NOMO-1 treated with DMSO at 0.1 percent for 48 hours (cell line): ENCODE data around the gene ADAMTS2.
"Not testable (repeated sequence)": the region's sequence is repeated elsewhere in the genome, so short reads cannot be mapped to it uniquely, and the experiment has no call there.

Experiments
- DNase-seq: peaks from one replicate; lab custom pipeline; 2025; ENCODE audit not compliant: unreplicated experiment; lab: John Stamatoyannopoulos, UW

The ADAMTS2 gene

DNA sequence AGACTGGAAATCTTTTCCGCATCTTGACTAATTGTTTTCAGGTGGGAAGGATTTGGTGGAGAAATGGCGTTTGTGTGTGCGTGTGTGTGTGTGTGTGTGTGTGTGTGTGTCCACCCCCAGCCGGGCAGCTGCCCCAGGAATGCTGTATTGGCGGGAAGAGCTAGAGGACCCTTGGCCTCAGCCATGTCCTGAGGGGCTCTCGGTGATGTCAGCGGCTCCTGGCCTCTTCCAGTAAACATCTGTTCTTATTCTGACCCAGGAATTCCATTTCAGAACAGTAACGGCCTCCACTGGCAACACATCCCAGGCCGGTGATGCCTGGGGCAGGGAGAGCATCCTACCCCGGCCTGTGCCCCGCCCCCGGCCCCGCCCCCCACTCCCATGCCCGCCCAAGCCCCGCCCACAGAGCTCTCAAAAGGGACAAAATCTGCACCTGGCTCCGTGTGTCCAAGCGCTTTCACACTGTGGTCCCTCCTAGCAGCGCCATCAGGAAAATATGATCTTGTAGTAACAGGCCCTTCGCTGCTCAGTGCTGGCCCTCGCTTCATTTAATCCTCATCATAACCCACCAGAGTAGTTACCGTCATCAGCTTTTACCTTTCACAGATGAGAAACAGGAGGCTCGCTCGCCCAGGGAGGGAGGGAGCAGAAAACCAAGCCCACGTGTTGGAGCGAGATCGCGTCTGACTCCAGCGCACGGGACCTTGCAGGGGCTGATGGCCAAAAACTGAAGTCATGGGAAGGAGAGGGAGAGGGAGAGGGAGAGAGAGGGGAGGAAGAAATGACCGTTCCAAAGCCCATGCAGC, 18.9 kb downstream of the ADAMTS2 start:
- no peak for DNase-seq

DNA sequence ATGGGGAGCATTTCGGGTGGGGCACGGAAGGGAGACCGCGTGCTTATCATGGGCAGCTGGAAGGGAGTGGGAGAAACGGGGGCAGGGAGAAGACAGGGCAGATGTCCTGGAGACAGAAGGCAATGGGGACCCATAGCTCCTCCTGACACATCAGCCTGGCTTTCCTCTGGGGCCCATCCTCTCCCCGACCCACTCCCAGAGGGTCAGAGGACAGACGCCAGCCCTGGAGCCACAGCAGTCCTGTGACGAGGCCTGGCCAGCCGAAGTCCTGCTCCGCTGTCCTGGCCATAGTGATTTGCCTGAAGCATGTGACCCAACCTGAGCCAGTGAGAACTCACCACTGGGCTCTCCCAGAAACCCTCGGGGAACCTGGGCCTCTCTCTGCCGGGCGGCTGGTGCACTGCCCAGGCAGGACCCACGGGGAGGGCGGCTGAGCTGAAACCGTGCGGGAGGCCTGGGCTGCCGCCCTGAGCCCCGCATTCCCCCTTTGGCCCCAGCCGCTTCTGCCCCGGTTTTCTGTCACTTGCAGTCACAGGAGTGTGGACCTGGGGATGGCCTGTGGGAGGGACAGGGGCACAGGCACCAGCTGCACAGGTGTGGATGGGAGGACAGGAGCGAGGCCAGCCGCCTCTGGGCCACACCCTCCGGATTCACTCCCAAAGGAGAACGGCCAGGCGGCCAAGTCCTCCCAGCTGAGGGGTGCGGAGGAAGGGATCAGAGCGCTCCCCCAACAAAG, 19.8 kb downstream of the ADAMTS2 start:
- no peak for DNase-seq

DNA sequence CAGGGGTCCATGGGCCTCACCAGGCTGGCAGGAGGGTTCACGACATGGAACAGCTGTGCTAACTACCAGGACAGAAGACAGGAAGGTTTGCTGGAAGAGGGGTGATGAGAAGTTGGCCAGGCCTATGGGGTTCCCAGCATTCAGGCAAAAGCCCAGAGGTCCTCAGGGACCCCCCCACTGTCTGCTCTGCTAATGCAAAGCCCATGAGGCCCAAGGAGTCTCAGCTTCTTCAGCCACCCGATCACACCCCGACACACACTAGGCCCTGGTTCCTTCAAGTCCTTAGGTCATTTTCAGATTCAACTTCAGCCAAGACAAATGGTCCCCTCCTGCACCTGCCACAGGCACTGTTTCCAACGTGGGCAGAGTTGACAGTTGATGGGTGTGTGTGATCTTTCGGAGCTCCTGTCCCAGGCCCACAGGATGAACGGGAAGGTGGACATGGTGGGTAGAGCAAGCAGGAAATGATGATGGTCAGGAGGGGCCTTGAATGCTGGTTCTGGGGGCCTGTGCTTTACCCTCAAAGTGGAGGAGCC, 20.4 kb downstream of the ADAMTS2 start:
- no peak for DNase-seq

DNA sequence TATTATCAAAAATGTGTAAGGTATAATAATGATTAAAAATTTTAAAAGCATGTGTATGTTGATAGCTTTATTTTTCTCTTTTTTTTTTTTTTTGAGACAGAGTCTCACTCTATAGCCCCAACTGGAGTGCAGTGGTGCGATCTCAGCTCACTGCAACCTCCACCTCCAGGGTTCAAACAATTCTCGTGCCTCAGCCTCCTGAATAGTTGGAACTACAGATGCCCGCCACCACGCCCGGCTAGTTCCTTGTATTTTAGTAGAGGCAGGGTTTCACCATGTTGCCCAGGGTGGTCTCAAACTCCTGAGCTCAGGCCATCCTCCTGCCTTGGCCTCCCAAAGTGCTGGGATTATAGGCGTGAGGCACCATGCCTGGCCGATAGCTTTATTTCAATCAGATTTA, 20.9 kb downstream of the ADAMTS2 start:
- not testable (repeated sequence) for DNase-seq

DNA sequence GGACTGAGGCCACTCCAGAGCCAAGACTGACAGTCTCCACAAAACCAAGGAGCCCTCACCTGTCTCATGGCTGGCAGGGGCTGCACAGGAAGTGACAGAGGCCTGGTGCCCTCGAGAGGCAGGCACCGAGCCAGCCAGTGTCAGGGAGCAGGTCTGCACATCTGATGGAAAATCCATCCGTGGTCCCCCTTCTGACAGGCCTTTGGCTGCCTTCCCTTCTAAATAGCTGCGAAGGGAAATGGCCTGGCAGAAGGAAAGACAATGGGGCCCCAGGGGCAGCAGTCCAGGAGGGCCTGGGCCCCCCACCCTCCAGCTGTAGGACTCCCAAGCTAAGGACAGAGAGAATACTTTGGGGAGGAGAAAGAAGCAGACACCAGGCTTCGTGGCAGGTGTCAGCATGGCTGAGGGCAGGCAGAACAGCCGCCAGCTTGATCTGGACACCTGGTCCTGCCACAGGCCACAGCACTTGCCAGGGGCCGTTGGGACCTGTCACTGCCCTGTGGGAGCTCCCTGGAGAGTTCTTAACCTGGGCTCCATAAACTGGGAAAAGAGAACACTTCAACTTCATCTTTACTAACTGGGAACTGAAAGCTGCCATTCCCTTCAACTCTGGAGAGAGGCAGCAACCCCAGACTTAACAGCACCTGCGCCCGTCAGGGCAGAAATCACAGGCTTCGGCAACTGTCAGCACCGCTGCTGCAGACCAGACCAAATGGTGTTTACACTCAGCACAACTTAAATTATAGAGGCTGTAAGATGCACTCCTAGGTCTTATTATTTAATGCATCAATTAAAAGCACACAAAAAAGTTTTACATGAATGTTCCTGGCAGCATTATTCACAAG, 22.0 kb downstream of the ADAMTS2 start:
- no peak for DNase-seq

DNA sequence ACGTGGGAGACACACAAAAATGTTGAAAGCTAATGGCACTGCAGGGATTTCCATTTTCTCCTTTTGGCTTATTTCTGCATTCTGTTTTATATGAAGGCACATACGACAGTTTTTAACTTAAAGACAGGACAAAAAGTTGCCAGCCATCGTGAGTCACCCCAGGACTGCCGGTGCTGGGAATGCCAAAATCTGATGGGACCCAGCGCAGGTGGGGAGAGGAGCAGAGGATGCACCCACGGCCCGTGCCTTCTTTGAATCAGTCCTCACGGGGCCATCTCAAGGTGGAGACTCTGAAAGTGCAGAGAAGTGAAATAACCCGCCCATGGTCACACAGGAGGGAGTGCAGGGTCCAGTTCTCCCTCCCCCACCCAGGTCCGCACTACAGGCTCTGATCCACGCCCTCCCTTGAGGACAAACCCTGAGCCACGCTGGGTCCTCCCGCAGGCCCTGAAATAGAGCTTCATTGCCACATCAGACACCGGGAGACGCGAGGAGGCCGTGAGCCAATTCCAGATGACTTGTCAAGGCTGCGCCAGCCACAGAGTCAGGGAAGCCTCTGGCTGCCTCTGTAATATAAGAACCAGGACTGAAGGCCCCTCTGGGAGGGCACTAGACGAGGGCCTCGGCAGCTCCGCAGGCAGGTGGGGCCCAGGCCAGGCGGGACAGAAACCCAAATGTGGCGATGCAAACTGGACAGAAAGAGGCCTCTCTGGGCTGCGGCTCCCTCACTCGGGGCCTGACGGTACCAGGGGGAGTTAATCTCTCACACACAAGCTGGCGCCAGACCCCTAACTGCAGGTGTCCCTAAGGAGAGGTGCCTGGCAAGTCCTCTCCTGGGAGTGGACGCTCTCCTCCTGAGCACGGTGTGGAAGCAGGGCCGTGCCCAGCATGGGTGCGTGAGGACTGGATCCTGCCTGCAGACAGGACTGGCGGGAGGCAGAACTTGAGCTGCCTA, 22.9 kb downstream of the ADAMTS2 start:
- DNase-seq: no peak

DNA sequence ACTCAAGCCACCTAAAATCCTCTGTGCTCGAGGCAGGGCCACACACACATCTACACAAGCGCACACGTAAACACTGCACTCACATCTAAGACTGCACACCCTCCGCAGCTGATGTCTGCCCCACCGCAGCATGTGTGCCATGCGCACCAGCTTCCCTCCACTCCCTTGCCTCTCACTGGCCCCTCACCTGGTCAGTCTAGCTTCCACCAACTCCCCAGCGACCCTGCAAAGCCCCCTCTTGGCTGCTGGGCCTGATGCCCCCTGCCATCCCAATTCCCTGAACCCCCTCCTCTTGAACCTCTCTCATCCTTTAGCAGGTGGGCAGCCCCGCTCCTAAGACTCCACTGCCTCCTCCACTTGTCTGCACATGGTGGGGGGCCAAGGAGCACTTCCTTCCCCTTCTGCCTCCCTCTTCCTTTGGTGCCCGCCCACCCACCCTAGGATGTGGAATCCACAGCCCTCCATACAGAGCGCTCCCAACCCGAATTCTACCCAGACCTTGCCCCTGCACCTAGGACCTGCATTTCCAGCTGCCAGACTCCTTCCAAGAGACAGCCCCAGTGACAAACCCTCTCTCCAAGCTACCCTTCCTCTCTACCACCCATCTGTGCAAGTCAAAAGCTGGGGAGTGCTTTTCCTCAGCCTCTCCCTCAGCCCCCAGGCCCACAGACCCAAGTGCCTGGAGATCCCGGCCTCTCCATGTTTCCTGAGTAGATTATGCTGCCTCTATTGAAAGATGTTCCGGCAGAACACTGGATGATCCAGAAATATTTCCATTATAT, 23.9 kb downstream of the ADAMTS2 start:
- DNase-seq: no peak

DNA sequence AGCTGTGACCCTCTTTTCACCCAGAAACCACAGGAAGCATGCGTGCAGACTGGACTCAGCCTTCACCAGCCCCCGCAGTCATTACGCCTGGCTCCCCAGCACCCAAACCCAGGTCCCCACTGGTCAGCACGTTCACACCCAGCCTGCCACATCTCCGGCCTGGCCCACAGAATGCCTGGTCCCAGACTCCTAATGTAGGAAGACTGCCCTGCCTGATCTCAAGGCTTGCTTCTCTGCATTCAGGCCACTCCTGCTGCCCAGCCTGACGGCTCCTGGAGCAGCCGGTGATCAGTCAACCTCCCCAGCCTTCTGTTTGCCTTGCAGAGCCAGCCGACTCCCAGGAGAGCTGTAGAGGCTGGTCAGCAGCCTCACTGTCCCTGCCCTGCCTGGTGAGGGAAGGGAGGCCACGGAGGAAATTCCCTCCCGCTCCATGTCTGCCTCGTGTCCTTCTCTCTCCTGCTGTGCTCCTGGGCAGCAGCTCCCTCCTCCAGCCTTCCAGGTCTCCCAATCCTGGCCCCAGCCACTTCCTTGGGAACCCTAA, 25.4 kb downstream of the ADAMTS2 start:
- DNase-seq: no peak

DNA sequence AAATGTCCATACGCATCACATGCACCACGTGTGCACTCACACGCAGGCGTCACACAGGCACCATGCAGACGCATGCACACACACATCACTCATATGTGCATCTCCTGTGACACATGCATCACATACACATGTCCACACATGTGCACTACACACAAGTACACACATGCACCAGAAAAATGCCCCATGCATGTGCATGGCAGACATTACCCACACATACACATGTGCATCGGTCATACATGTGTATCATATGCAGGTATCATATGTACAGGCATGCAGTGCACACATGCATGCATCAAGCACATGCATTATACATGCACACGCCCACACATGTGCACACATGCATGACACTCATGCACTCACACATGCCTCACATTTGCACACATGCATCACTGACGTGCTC, 26.1 kb downstream of the ADAMTS2 start:
- DNase-seq: no peak

DNA sequence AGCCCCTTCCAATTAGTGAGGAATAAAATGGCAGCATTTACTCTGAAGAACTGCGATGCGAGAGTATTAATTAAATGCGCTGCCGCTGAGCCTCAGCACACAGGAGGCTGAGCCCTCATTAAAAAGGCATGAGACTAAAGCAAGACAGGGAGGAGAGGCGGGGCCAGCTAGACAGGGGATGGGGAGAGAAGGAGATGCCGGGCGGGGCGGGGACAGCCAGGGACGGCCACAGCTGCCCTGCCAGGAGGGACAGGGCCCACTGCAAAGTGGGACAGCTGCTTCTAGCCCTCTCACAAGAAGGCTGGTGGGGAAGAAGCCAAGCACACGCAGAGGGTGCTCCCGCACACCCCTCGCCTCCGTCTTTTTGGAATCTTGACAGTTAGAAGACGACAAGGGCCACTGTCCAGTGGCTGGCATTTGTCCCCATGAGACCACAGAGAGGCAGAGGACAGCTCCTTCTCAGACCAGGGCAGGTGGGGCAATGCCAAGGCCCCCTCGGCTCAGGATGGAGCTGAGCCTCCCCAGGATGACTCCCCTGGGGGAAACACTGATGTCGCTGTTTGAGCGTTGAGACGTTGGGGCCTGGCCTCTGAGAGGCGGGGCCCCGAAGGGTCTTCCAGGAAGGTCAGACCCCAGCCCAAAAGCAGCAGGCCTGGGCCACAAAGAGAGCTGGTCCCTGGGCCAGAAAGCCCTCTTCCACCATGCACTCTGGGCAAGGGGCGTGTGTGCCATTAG, 26.9 kb downstream of the ADAMTS2 start:
- DNase-seq: no peak

DNA sequence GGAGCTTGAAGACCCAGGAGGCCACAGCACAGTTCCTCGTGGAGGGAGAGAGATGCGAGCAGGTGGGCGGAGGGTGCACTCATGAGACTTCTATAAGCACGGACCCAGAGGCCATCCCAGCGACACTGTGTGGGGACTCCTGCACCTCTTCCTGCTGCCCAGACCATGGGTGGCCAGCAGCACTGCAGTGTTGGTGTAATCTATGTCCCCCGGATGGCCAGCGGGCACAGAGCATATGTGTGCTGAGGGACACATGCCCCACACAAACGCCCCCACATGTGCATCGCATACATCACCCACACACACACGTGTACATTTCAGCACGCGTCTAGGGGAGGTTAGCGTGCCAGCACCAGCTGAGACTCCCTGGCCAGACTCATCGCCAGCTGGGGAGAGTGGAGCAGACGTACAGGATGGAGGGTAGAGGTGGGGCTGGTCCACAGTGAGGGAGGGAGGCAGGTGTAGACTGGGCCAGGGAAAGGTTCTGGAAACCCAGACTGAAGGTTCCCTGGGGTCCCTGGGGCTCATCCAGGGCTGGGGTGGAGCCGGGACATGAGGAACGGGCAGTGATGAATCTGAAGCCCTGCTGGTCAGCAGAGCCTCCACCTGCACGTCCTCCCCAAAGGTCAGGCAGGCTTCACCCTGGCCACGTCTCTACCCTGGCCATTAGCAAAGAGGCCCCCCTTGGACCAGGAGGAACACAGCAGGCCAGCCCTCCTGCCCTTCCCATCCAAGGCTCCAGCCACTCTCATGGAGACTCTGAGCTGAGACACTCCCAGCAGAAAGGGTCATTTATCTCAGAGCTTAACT, 27.6 kb downstream of the ADAMTS2 start:
- no peak for DNase-seq

DNA sequence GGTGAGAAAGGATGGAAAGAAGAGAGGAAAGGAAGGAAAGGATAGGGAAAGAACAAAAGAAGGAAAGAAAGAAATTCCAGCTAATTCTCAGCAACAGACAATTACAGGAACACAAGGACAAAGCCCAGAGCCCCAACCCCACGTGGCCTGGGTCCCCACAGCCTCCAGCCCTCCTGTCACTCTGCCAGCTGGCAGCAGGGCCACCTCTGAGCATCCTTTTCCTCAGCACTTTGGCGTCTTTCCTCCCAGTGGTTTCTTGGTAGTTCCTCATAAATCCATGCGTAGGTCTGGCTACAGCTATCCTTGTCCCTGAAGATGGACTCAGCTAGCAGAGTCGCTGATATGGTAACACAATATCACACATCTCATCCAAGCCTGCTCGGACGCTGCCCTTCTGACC, 28.3 kb downstream of the ADAMTS2 start:
- DNase-seq: no peak

DNA sequence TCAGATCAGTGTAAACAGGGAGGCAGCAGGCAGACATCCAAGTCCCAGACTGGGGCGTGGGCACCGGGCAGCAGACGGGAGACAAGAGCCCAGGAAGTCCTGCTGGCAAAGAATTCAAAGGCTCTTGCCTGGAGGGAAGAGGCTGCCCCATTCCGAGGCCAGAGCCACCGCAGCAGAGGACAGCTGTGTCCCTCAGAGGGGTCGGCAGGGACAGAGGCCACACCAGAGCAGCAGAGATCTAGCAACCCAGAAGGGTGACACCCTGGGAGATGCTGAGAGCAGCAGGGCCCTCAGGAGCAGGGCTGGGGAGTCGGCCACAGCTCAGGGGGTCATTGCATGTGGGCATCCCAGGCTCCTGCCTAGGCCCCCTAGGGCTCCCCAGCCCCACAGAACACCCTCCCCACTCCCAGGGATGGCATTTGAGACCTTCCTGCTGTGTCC, 29.1 kb downstream of the ADAMTS2 start:
- no peak for DNase-seq

DNA sequence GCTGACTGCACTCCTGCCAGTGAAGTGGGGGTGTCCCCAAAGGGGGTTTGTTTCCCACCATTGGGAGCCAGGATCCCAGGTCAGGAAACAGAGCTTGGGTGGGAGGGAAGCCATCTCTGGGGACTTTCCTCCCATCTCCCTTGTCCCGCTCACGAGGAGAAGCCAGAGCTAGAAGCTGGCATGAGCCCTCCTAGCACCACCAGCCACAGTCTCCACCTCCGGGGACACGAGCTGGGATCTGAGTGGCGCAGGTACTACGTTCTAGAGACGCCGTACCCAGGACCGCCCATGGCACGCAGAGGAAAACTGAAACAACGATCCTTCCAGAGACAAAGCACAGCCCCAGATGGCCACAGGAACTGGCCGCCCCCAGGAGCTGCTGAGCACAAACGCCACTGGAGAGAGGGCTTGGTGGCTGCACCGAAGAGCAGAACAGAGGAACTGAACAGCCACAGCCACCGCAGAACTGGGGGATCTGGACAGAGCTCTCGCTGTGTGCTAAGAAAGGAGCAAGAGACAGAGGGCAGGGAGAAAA, 29.8 kb downstream of the ADAMTS2 start:
- DNase-seq: no peak

DNA sequence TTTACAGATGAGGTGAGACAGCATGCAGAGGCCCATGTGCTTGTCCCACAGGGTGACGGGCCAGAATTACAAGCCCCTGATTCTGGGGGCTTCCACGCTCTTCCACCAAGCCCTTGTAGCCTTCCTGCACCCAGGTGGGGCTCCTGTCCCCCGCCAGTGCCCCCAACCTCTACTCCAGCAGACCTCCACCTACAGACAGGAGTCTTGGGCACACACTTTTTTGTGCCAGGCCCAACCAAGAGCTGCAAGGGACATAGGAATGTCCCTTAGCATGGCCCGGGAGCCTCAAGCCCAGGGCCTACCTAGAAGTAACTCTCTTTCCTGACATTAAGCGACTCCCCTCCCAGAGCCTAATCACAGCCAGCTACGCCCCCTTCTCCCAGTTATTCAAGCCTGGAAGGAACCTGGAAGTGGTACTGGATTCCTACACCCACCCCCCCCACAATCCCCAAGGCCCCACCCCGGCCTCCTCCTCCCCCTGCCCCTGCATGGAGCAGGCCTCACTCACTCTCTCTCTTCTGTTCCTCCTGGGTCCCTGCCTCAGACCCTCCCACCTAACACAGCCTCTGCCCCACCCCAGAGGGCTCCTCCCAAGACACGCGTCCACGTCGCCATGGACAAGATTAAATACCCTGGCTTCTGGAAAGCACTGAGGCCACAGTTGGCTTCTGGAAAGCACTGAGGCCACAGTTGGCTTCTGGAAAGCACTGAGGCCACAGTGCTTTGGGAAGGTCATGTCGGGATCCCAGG, 30.5 kb downstream of the ADAMTS2 start:
- DNase-seq: no peak

DNA sequence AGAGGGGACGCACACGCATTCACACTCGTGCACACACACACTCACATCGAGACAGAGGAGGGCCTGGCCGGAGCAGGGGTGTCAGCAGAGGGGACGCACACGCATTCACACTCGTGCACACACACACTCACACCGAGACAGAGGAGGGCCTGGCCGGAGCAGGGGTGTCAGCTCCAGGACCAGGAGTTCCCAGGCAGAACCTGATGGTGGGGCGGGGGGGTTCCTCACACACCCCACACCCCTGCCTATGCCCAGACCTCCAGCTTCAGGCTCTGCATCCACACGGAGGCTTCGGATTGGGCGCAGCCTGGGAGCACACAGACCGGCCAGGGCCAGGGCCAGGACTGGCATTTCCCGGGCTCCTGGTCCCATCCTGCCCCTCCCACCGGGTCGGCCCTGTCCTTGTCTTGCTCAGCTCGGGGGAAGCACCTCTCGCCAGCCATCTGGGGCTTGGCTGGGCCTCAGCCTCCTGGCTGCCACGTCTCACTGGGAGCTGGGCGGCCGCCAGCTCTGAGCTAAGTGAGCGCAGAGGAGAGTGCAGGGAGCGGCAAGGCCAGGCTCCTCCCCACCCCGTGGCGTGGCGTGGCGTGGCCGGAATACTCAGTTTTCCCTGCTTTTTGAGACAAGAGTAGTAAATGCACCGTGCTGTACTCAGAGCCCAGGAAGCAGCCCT, 31.3 kb downstream of the ADAMTS2 start:
- no peak for DNase-seq
